T-helper 17 cell (primary cell): ENCODE measurements around the gene CAMK2D. TPM values are rescaled to one million over a fixed set of nuclear protein-coding genes. Genes with fewer than 3 reads are reported as not detected.

Experiments
- ATAC-seq: fragments of 150-1000 bp; cut with Tn5 transposase; 2 replicates; pipeline ENCODE4 v1.10.0; 2021; ENCODE audit warnings: mild to moderate bottlenecking, moderate library complexity
- DNase-seq, 3 donors: peaks; one replicate each; pipeline versions ENCODE4 v3.0.0 to v3.0.0-alpha.2; 2020 to 2021
- H3K9me3 ChIP-seq: one replicate; pipeline ENCODE4 v1.7.0; 2013; ENCODE audit warnings: low read length, mild to moderate bottlenecking; ENCODE audit not compliant: control insufficient read depth, poor library complexity, severe bottlenecking
- H3K27ac Mint-ChIP-seq: one replicate; pipeline ENCODE4 v1.8.0; 2022; ENCODE audit warnings: mild to moderate bottlenecking, moderate library complexity, mixed read lengths
- H3K27me3 Mint-ChIP-seq: one replicate; pipeline ENCODE4 v1.8.0; 2022; ENCODE audit warnings: mixed read lengths
- H3K36me3 Mint-ChIP-seq: one replicate; pipeline ENCODE4 v1.8.0; 2022; ENCODE audit warnings: low read depth, mixed read lengths
- H3K4me1 Mint-ChIP-seq: one replicate; pipeline ENCODE4 v1.8.0; 2022; ENCODE audit warnings: mild to moderate bottlenecking, mixed read lengths
- H3K4me3 Mint-ChIP-seq: one replicate; pipeline ENCODE4 v1.8.0; 2022; ENCODE audit warnings: mild to moderate bottlenecking, moderate library complexity, mixed read lengths
- total RNA-seq, 4 donors: library from RNA in 2 of 4; stranded (reverse) in 2 of 4; gene quantifications; one replicate each; pipeline ENCODE4 v1.2.3 and lab custom pipeline; 2022 to 2026

CAMK2D gene
- total RNA-seq, 2 donors from 2014 or later: 28.6 to 31.6 TPM

GRCh38 chr4:113682730-113683537 is 78.6 kb downstream of the CAMK2D start:
- H3K27me3 Mint-ChIP-seq: no peaks in the 10 kb centered on the region

GRCh38 chr4:113678641-113679040 is 82.9 kb downstream of the CAMK2D start:
- no peaks in the 10 kb centered on the region for H3K27me3 Mint-ChIP-seq

More at GRCh38 chr4:113682730-113683537, 78.6 kb downstream of the CAMK2D start:
- peaks cover 31% of the 10 kb centered on the region for H3K4me1 Mint-ChIP-seq
- ATAC-seq: peak; percentile 97
- peak overlapping the region; percentile 96 for H3K27ac Mint-ChIP-seq
- no peaks in the 10 kb centered on the region for H3K36me3 Mint-ChIP-seq
- peak overlapping the region; percentile 80 for H3K4me3 Mint-ChIP-seq
- H3K9me3 ChIP-seq: peaks cover 6% of the 10 kb centered on the region
- DNase-seq: peak in 2 of 3 donors; percentile 31 to 34

GRCh38 chr4:113677325-113677724 is 84.2 kb downstream of the CAMK2D start:
- H3K4me1 Mint-ChIP-seq: peaks cover 26% of the 10 kb centered on the region
- DNase-seq: no peak

More at GRCh38 chr4:113678641-113679040, 82.9 kb downstream of the CAMK2D start:
- ATAC-seq (no peak), DNase-seq (no peak)
- no peaks in the 10 kb centered on the region for H3K36me3 Mint-ChIP-seq
- H3K4me3 Mint-ChIP-seq: no peak overlapping the region
- peaks cover 28% of the 10 kb centered on the region for H3K4me1 Mint-ChIP-seq
- no peak overlapping the region for H3K27ac Mint-ChIP-seq
- peaks cover 6% of the 10 kb centered on the region for H3K9me3 ChIP-seq

GRCh38 chr4:113675731-113676697 is 85.5 kb downstream of the CAMK2D start:
- Mint-ChIP-seq H3K27me3 (no peaks in the 10 kb centered on the region), H3K27ac (peak overlapping the region; percentile 89), H3K4me3 (no peak overlapping the region), H3K4me1 (peaks cover 26% of the 10 kb centered on the region), H3K36me3 (no peaks in the 10 kb centered on the region)
- ATAC-seq (no peak), DNase-seq (no peak)
- peaks cover under 1% of the 10 kb centered on the region for H3K9me3 ChIP-seq

More at GRCh38 chr4:113677325-113677724, 84.2 kb downstream of the CAMK2D start:
- H3K9me3 ChIP-seq: peaks cover 6% of the 10 kb centered on the region
- ATAC-seq: peak; percentile 75
- Mint-ChIP-seq H3K36me3 (no peaks in the 10 kb centered on the region), H3K27ac (peak overlapping the region; percentile 89), H3K27me3 (no peaks in the 10 kb centered on the region), H3K4me3 (peak overlapping the region; percentile 68)

GRCh38 chr4:113674733-113675132 is 86.8 kb downstream of the CAMK2D start:
- ATAC-seq (no peak), DNase-seq (no peak)
- H3K4me3 Mint-ChIP-seq: no peak overlapping the region
- H3K27ac Mint-ChIP-seq: no peak overlapping the region
- H3K9me3 ChIP-seq: no peaks in the 10 kb centered on the region
- no peaks in the 10 kb centered on the region for H3K27me3 Mint-ChIP-seq
- H3K4me1 Mint-ChIP-seq: peaks cover 26% of the 10 kb centered on the region
- H3K36me3 Mint-ChIP-seq: no peaks in the 10 kb centered on the region

GRCh38 chr4:113674251-113674650 is 87.3 kb downstream of the CAMK2D start:
- ATAC-seq (no peak), DNase-seq (no peak)
- no peak overlapping the region for H3K4me3 Mint-ChIP-seq
- H3K27me3 Mint-ChIP-seq: no peaks in the 10 kb centered on the region
- peaks cover 28% of the 10 kb centered on the region for H3K4me1 Mint-ChIP-seq
- H3K9me3 ChIP-seq: no peaks in the 10 kb centered on the region
- H3K36me3 Mint-ChIP-seq: peaks cover 3% of the 10 kb centered on the region
- H3K27ac Mint-ChIP-seq: no peak overlapping the region

GRCh38 chr4:113673450-113673849 is 88.1 kb downstream of the CAMK2D start:
- DNase-seq (no peak), ATAC-seq (peak; percentile 74)
- no peaks in the 10 kb centered on the region for H3K9me3 ChIP-seq
- H3K27me3 Mint-ChIP-seq: no peaks in the 10 kb centered on the region
- no peak overlapping the region for H3K4me3 Mint-ChIP-seq
- peaks cover 3% of the 10 kb centered on the region for H3K36me3 Mint-ChIP-seq
- H3K4me1 Mint-ChIP-seq: peaks cover 28% of the 10 kb centered on the region
- no peak overlapping the region for H3K27ac Mint-ChIP-seq

GRCh38 chr4:113666386-113667114 is 95.0 kb downstream of the CAMK2D start:
- Mint-ChIP-seq H3K36me3 (peaks cover 3% of the 10 kb centered on the region), H3K4me1 (peaks cover 7% of the 10 kb centered on the region), H3K27me3 (no peaks in the 10 kb centered on the region), H3K4me3 (no peak overlapping the region), H3K27ac (no peak overlapping the region)
- ATAC-seq (no peak), DNase-seq (no peak)
- no peaks in the 10 kb centered on the region for H3K9me3 ChIP-seq

- Mint-ChIP-seq H3K27me3 (no peaks in the 10 kb centered on the region), H3K4me1 (peaks cover 7% of the 10 kb centered on the region), H3K27ac (no peak overlapping the region), H3K36me3 (peaks cover 3% of the 10 kb centered on the region), H3K4me3 (no peak overlapping the region)
- H3K9me3 ChIP-seq: no peaks in the 10 kb centered on the region
- DNase-seq (no peak), ATAC-seq (no peak)
Observed at GRCh38 chr4:113665036-113665435, 96.5 kb downstream of the CAMK2D start.

GRCh38 chr4:113662581-113662980 is 99.0 kb downstream of the CAMK2D start:
- no peaks in the 10 kb centered on the region for H3K9me3 ChIP-seq
- Mint-ChIP-seq H3K36me3 (peaks cover 2% of the 10 kb centered on the region), H3K27ac (no peak overlapping the region), H3K27me3 (no peaks in the 10 kb centered on the region), H3K4me3 (no peak overlapping the region), H3K4me1 (peaks cover 8% of the 10 kb centered on the region)
- ATAC-seq (no peak), DNase-seq (no peak)

GRCh38 chr4:113659127-113659526 is 102.4 kb downstream of the CAMK2D start:
- no peaks in the 10 kb centered on the region for H3K27me3 Mint-ChIP-seq
- no peak for ATAC-seq
- H3K27ac Mint-ChIP-seq: no peak overlapping the region
- H3K4me3 Mint-ChIP-seq: no peak overlapping the region
- peaks cover 22% of the 10 kb centered on the region for H3K4me1 Mint-ChIP-seq
- H3K36me3 Mint-ChIP-seq: peaks cover 2% of the 10 kb centered on the region
- no peak for DNase-seq
- H3K9me3 ChIP-seq: no peaks in the 10 kb centered on the region

- Mint-ChIP-seq H3K27ac (no peak overlapping the region), H3K4me1 (peaks cover 21% of the 10 kb centered on the region), H3K27me3 (no peaks in the 10 kb centered on the region), H3K36me3 (peaks cover 2% of the 10 kb centered on the region), H3K4me3 (no peak overlapping the region)
- no peaks in the 10 kb centered on the region for H3K9me3 ChIP-seq
- no peak for ATAC-seq
- no peak for DNase-seq
Observed at GRCh38 chr4:113657586-113658233, 103.8 kb downstream of the CAMK2D start.
